H9 (cell line): ENCODE results near the gene NCAM2. TPM values are rescaled to one million over a fixed set of nuclear protein-coding genes. Genes with fewer than 3 reads are reported as not detected.

Experiments
- DNase-seq: peaks from one replicate; pipeline ENCODE4 v3.0.0-alpha.2; 2017
- H2AFZ ChIP-seq: one replicate; pipeline ENCODE4 v1.6.1; 2013; ENCODE audit warnings: mild to moderate bottlenecking, low read length, control low read depth, moderate library complexity
- H2AK5ac ChIP-seq: 2 replicates; pipeline ENCODE4 v1.6.1; 2013; ENCODE audit warnings: low read length, control low read depth, mixed read lengths; ENCODE audit not compliant: insufficient read length
- H2BK120ac ChIP-seq: one replicate; pipeline ENCODE4 v1.6.1; 2013; ENCODE audit warnings: low read depth, mild to moderate bottlenecking, low read length, control low read depth, inconsistent platforms; ENCODE audit not compliant: poor library complexity, severe bottlenecking
- H2BK12ac ChIP-seq: 2 replicates; pipeline ENCODE4 v1.6.1; 2013; ENCODE audit warnings: low read length, control low read depth, mixed read lengths, low read depth; ENCODE audit not compliant: insufficient read length
- H2BK15ac ChIP-seq: 2 replicates; pipeline ENCODE4 v1.6.1; 2013; ENCODE audit warnings: low read depth, low read length, control low read depth
- H2BK20ac ChIP-seq: one replicate; pipeline ENCODE4 v1.6.1; 2013; ENCODE audit warnings: low read depth, mild to moderate bottlenecking, low read length, control low read depth, inconsistent platforms; ENCODE audit not compliant: poor library complexity, severe bottlenecking
- H2BK5ac ChIP-seq: 2 replicates; pipeline ENCODE4 v1.6.1; 2013; ENCODE audit warnings: low read length, control low read depth, mixed read lengths; ENCODE audit not compliant: insufficient read length
- H3K14ac ChIP-seq: 2 replicates; pipeline ENCODE4 v1.6.1; 2013; ENCODE audit warnings: low read length, control low read depth; ENCODE audit not compliant: insufficient read depth
- H3K18ac ChIP-seq: 2 replicates; pipeline ENCODE4 v1.6.1; 2013; ENCODE audit warnings: low read depth, mild to moderate bottlenecking, mixed read lengths, low read length, control low read depth; ENCODE audit not compliant: insufficient read length
- H3K23ac ChIP-seq: 2 replicates; pipeline ENCODE4 v1.6.1; 2013; ENCODE audit warnings: low read length, control low read depth, mixed read lengths, low read depth; ENCODE audit not compliant: insufficient read length
- H3K23me2 ChIP-seq: 2 replicates; pipeline ENCODE4 v1.6.1; 2013; ENCODE audit warnings: low read depth, mild to moderate bottlenecking, mixed read lengths, low read length, control low read depth; ENCODE audit not compliant: insufficient read length, poor library complexity, severe bottlenecking
- H3K27ac ChIP-seq: 2 replicates; pipeline ENCODE4 v1.5.1; 2013; ENCODE audit warnings: low read length, control low read depth, mixed read lengths, low read depth; ENCODE audit not compliant: insufficient read length
- H3K27me3 ChIP-seq: 2 replicates; pipeline ENCODE4 v1.6.1; 2013; ENCODE audit warnings: low read length, control low read depth, inconsistent platforms; ENCODE audit not compliant: insufficient read depth
- H3K4ac ChIP-seq: 2 replicates; pipeline ENCODE4 v1.6.1; 2013; ENCODE audit warnings: low read depth, mild to moderate bottlenecking, control low read depth, inconsistent platforms, low read length, moderate library complexity
- H3K4me1 ChIP-seq: 2 replicates; pipeline ENCODE4 v1.6.1; 2013; ENCODE audit warnings: low read length, control low read depth, inconsistent platforms; ENCODE audit not compliant: insufficient read depth
- H3K4me2 ChIP-seq: 2 replicates; pipeline ENCODE4 v1.6.1; 2013; ENCODE audit warnings: low read length, control low read depth, mixed read lengths; ENCODE audit not compliant: insufficient read length, insufficient read depth
- H3K56ac ChIP-seq: 2 replicates; pipeline ENCODE4 v1.6.1; 2013; ENCODE audit warnings: low read depth, mild to moderate bottlenecking, mixed read lengths, low read length, control low read depth; ENCODE audit not compliant: insufficient read length
- H3K79me1 ChIP-seq: 2 replicates; pipeline ENCODE4 v1.6.1; 2013; ENCODE audit warnings: low read depth, mild to moderate bottlenecking, moderate library complexity, low read length, control low read depth, inconsistent platforms; ENCODE audit not compliant: insufficient read depth, poor library complexity, severe bottlenecking
- H3K79me2 ChIP-seq: 2 replicates; pipeline ENCODE4 v1.6.1; 2013; ENCODE audit warnings: low read length, control low read depth, inconsistent platforms; ENCODE audit not compliant: insufficient read depth
- H3K9ac ChIP-seq: 2 replicates; pipeline ENCODE4 v1.6.1; 2013; ENCODE audit warnings: low read length, control low read depth, mixed read lengths; ENCODE audit not compliant: insufficient read length; ENCODE audit errors: extremely low read depth
- H3K9me3 ChIP-seq: one replicate; pipeline ENCODE4 v1.6.1; 2013; ENCODE audit warnings: low read depth, low read length, inconsistent platforms; ENCODE audit not compliant: control insufficient read depth
- H3T11ph ChIP-seq: one replicate; pipeline ENCODE4 v1.6.1; 2013; ENCODE audit warnings: mild to moderate bottlenecking, low read length, control low read depth, inconsistent platforms
- H4K20me1 ChIP-seq: one replicate; pipeline ENCODE4 v1.6.1; 2013; ENCODE audit not compliant: control insufficient read depth, insufficient read length, insufficient read depth
- H4K5ac ChIP-seq: 2 replicates; pipeline ENCODE4 v1.6.1; 2013; ENCODE audit warnings: low read depth, mild to moderate bottlenecking, mixed read lengths, low read length, control low read depth; ENCODE audit not compliant: insufficient read length
- H4K8ac ChIP-seq: replicated peaks from 2 replicates; pipeline ENCODE4 v1.6.1; 2013; ENCODE audit warnings: low read length, control low read depth, mixed read lengths, low read depth; ENCODE audit not compliant: insufficient read length
- H4K91ac ChIP-seq: 2 replicates; pipeline ENCODE4 v1.6.1; 2013; ENCODE audit warnings: low read depth, mild to moderate bottlenecking, moderate library complexity, mixed read lengths, low read length, control low read depth; ENCODE audit not compliant: insufficient read length
- H3K27ac Mint-ChIP-seq, 3 experiments: 2 replicates in 2 of 3; 3 replicates in 1 of 3; pipeline ENCODE4 v1.8.0; 2020 to 2021; ENCODE audit warnings: mixed read lengths in 3 of 3, mild to moderate bottlenecking in 1 of 3, moderate library complexity in 1 of 3
- H3K27me3 Mint-ChIP-seq: 2 replicates; pipeline ENCODE4 v1.8.0; 2021; ENCODE audit warnings: low read depth, mild to moderate bottlenecking, moderate library complexity, mixed read lengths
- H3K36me3 Mint-ChIP-seq, 3 experiments: 2 replicates in 2 of 3; 3 replicates in 1 of 3; pipeline ENCODE4 v1.8.0; 2020 to 2021; ENCODE audit warnings: low read depth in 3 of 3, mixed read lengths in 3 of 3; ENCODE audit not compliant: insufficient read depth in 1 of 3
- H3K4me1 Mint-ChIP-seq, 2 experiments: 2 replicates each; pipeline ENCODE4 v1.8.0; 2020; ENCODE audit warnings: mixed read lengths in 2 of 2
- H3K4me3 Mint-ChIP-seq, 2 experiments: 2 replicates in 1 of 2; 3 replicates in 1 of 2; pipeline ENCODE4 v1.8.0; 2020 to 2021; ENCODE audit warnings: mild to moderate bottlenecking in 2 of 2, mixed read lengths in 2 of 2, moderate library complexity in 1 of 2
- H3K9me3 Mint-ChIP-seq, 2 experiments: 2 replicates in 1 of 2; 3 replicates in 1 of 2; pipeline ENCODE4 v1.8.0; 2020; ENCODE audit warnings: mild to moderate bottlenecking in 2 of 2, mixed read lengths in 2 of 2, moderate library complexity in 1 of 2
- CTCF ChIP-seq: fragments of 200-600 bp; sonication (generic); conservative IDR thresholded peaks from 3 replicates; pipeline ENCODE4 v1.8.0; 2021; ENCODE audit warnings: antibody characterized with exemption, mild to moderate bottlenecking
- WGBS: extraction: QIAGEN DNeasy Blood & Tissue Kit; methylation state at CpG from one replicate; pipeline ENCODE4 v1.1.7; 2013; ENCODE audit warnings: missing lambda C conversion rate, low lambda C conversion rate, mixed read lengths; ENCODE audit not compliant: insufficient read length; ENCODE audit errors: extremely low coverage; 5-methylcytosine and 5-hydroxymethylcytosine counted together
- total RNA-seq: library from RNA; stranded (reverse); gene quantifications from 2 replicates; pipeline ENCODE4 v1.2.1, GENCODE V29; 2021

Gene NCAM2
- total RNA-seq, 1 experiment from 2014 or later, result 2.2 TPM

- no peak overlapping the region for H4K5ac ChIP-seq
- H4K8ac ChIP-seq, result no peak overlapping the region
- no peak overlapping the region for H3K9ac ChIP-seq
- H2BK15ac ChIP-seq, result no peak overlapping the region
- no peaks in the 10 kb centered on the region for H3K27me3 ChIP-seq
- H3K14ac ChIP-seq, result no peak overlapping the region
- no peak overlapping the region for H2BK12ac ChIP-seq
- no peak overlapping the region for H2AFZ ChIP-seq
- no peaks in the 10 kb centered on the region for H3K36me3 Mint-ChIP-seq
- no peaks in the 10 kb centered on the region for H3K9me3 Mint-ChIP-seq
- no peak overlapping the region for H2AK5ac ChIP-seq
- H3T11ph ChIP-seq, result no peak overlapping the region
- no peaks in the 10 kb centered on the region for H3K79me1 ChIP-seq
- no peaks in the 10 kb centered on the region for H3K23me2 ChIP-seq
- H3K4me1 Mint-ChIP-seq, result no peaks in the 10 kb centered on the region
- H2BK5ac ChIP-seq, result no peak overlapping the region
- H3K27ac Mint-ChIP-seq, result no peak overlapping the region
- H3K23ac ChIP-seq, result no peak overlapping the region
- H3K79me2 ChIP-seq, result no peaks in the 10 kb centered on the region
- H3K4me3 Mint-ChIP-seq, result no peak overlapping the region
- H3K4ac ChIP-seq, result no peak overlapping the region
- H3K27ac ChIP-seq, result no peak overlapping the region
- no peak overlapping the region for H3K56ac ChIP-seq
- no peak for DNase-seq
- H3K9me3 ChIP-seq, result no peaks in the 10 kb centered on the region
- H3K27me3 Mint-ChIP-seq, result no peaks in the 10 kb centered on the region
- no peak overlapping the region for H3K4me2 ChIP-seq
- H4K20me1 ChIP-seq, result no peaks in the 10 kb centered on the region
- WGBS, result no CpG with 5 or more reads among the region's 1 CpG
- TF ChIP-seq CTCF, result no peak
- H4K91ac ChIP-seq, result no peak overlapping the region
- no peak overlapping the region for H3K18ac ChIP-seq
- no peaks in the 10 kb centered on the region for H3K4me1 ChIP-seq
- H2BK20ac ChIP-seq, result no peak overlapping the region
- no peak overlapping the region for H2BK120ac ChIP-seq
These were observed 437.9 kb downstream of the NCAM2 start for GRCh38 chr21:21436012-21436534.
